ENCODE measurements around the gene PPP1R1A. TPM values are rescaled to one million over a fixed set of nuclear protein-coding genes. Genes with fewer than 3 reads are reported as not detected.
A peak's percentile ranks its signal among the peaks of the same experiment; 100 is the strongest.

The PPP1R1A gene
- total RNA-seq, 5 donors from 2014 or later (not counting 1 experiment from before 2014, with no cell fraction given) = not detected

GRCh38 chr12:54555670-54556257, 32.7 kb downstream of the PPP1R1A start:
- H3K27me3 Mint-ChIP-seq = no peaks in the 10 kb centered on the region
- DNase-seq = no peak
- WGBS (ENCODE audit: insufficient coverage) = 90% methylated on average over 1 of the region's 6 CpGs
- no peaks in the 10 kb centered on the region for H3K9me3 Mint-ChIP-seq
- Histone ChIP-seq H3K36me3 (ENCODE audit: control insufficient read depth in 2 of 2, extremely low read depth in 1 of 2, insufficient read depth in 1 of 2, low read length in 1 of 2) (no peaks in the 10 kb centered on the region), H3K27me3 (replicated peaks in 1 of 2; ENCODE audit: control insufficient read depth in 2 of 2, extremely low read depth in 1 of 2, insufficient read depth in 2 of 2, low read length in 1 of 2) (peaks cover 0 to 9% of the 10 kb centered on the region in 2 experiments), H3K4me3 (ENCODE audit: control insufficient read depth in 1 of 2, extremely low read depth in 1 of 2, low read length in 1 of 2) (no peak overlapping the region), H3K4me1 (ENCODE audit: control insufficient read depth in 1 of 2, extremely low read depth in 1 of 2, insufficient read depth in 2 of 2, low read length in 2 of 2) (peaks cover 3 to 11% of the 10 kb centered on the region in 2 experiments), H3K27ac (ENCODE audit: low read length) (no peak overlapping the region), H3K9me3 (no peaks in the 10 kb centered on the region)
- no peak for ATAC-seq (replicated peaks in 1 of 4)
- ChIA-PET CTCF (no interaction called here), POLR2A (no interaction called here)
- no peak overlapping the region for H3K27ac Mint-ChIP-seq
- peaks cover 6% of the 10 kb centered on the region for H3K36me3 Mint-ChIP-seq
- H3K4me1 Mint-ChIP-seq = peaks cover 13 to 22% (median 17%) of the 10 kb centered on the region in 3 donors
- no peak overlapping the region for H3K4me3 Mint-ChIP-seq

- peak in 9 of 35 experiments; percentile 8 to 21 (median 13) for DNase-seq
- 31% methylated on average over 22 of the region's 22 CpGs for WGBS (ENCODE audit: insufficient coverage)
- no peaks in the 10 kb centered on the region for H3K27me3 Mint-ChIP-seq
- Histone ChIP-seq H3K36me3 (ENCODE audit: control insufficient read depth in 2 of 2, extremely low read depth in 1 of 2, insufficient read depth in 1 of 2, low read length in 1 of 2) (peaks cover 0 to 3% of the 10 kb centered on the region in 2 donors), H3K4me1 (ENCODE audit: control insufficient read depth in 1 of 2, extremely low read depth in 1 of 2, insufficient read depth in 2 of 2, low read length in 2 of 2) (peaks cover 2 to 19% of the 10 kb centered on the region in 2 experiments), H3K4me3 (ENCODE audit: control insufficient read depth in 1 of 2, extremely low read depth in 1 of 2, low read length in 1 of 2) (peak overlapping the region; percentile 51 to 86), H3K27ac (ENCODE audit: low read length) (no peak overlapping the region), H3K9me3 (no peaks in the 10 kb centered on the region), H3K27me3 (replicated peaks in 1 of 2; ENCODE audit: control insufficient read depth in 2 of 2, extremely low read depth in 1 of 2, insufficient read depth in 2 of 2, low read length in 1 of 2) (peaks cover 0 to 10% of the 10 kb centered on the region in 2 experiments)
- peak; percentile 51 to 65 (median 58) for ATAC-seq (replicated peaks in 1 of 4)
- H3K9me3 Mint-ChIP-seq = no peaks in the 10 kb centered on the region
- peaks cover 6% of the 10 kb centered on the region for H3K36me3 Mint-ChIP-seq
- H3K27ac Mint-ChIP-seq = peak overlapping the region; percentile 32 to 61
- peak overlapping the region; percentile 81 to 88 (median 83) for H3K4me3 Mint-ChIP-seq
- POLR2A ChIA-PET = interaction anchor here in 1 of 2 donors (0.5 to 0.7 kb wide), 2 partner anchors 65 to 1088 kb away, joined by 3 to 5 read pairs; no protein-coding TSS in a partner anchor
- H3K4me1 Mint-ChIP-seq = peaks cover 22 to 33% (median 25%) of the 10 kb centered on the region in 3 donors
- CTCF ChIA-PET = interaction anchor here (0.6 to 1.1 kb wide), 2 partner anchors 9 to 45 kb away, joined by 3 read pairs; no protein-coding TSS in a partner anchor
These were observed 38.5 kb downstream of the PPP1R1A start for GRCh38 chr12:54549774-54550451.

GRCh38 chr12:54546511-54546910, 41.9 kb downstream of the PPP1R1A start:
- CTCF ChIA-PET = no interaction called here
- H3K4me1 Mint-ChIP-seq = peaks cover 22 to 33% (median 25%) of the 10 kb centered on the region in 3 donors
- no peak overlapping the region for H3K27ac ChIP-seq (ENCODE audit: low read length)
- DNase-seq (no peak), ATAC-seq (replicated peaks in 1 of 4) (no peak)
- H3K4me3 Mint-ChIP-seq = no peak overlapping the region
- POLR2A ChIA-PET = interaction anchor here (0.6 to 0.7 kb wide), 2 partner anchors 14 to 163 kb away, joined by 3 to 6 read pairs; no protein-coding TSS in a partner anchor
- H3K9me3 ChIP-seq = no peaks in the 10 kb centered on the region
- H3K4me3 ChIP-seq (ENCODE audit: control insufficient read depth in 1 of 2, extremely low read depth in 1 of 2, low read length in 1 of 2) = no peak overlapping the region
- H3K36me3 ChIP-seq (ENCODE audit: control insufficient read depth in 2 of 2, extremely low read depth in 1 of 2, insufficient read depth in 1 of 2, low read length in 1 of 2) = peaks cover 11 to 30% of the 10 kb centered on the region in 2 donors
- peaks cover 2 to 19% of the 10 kb centered on the region in 2 experiments for H3K4me1 ChIP-seq (ENCODE audit: control insufficient read depth in 1 of 2, extremely low read depth in 1 of 2, insufficient read depth in 2 of 2, low read length in 2 of 2)
- H3K27ac Mint-ChIP-seq = peak overlapping the region; percentile 60 to 75
- peaks cover 0 to 10% of the 10 kb centered on the region in 2 experiments for H3K27me3 ChIP-seq (replicated peaks in 1 of 2; ENCODE audit: control insufficient read depth in 2 of 2, extremely low read depth in 1 of 2, insufficient read depth in 2 of 2, low read length in 1 of 2)
- H3K27me3 Mint-ChIP-seq = no peaks in the 10 kb centered on the region
- H3K9me3 Mint-ChIP-seq = no peaks in the 10 kb centered on the region
- 83% methylated on average over 2 of the region's 2 CpGs for WGBS (ENCODE audit: insufficient coverage)
- peaks cover 25% of the 10 kb centered on the region for H3K36me3 Mint-ChIP-seq

- Mint-ChIP-seq H3K9me3 (no peaks in the 10 kb centered on the region), H3K4me1 (peaks cover 10 to 16% (median 15%) of the 10 kb centered on the region in 3 donors), H3K27ac (no peak overlapping the region), H3K36me3 (peaks cover 33% of the 10 kb centered on the region), H3K4me3 (no peak overlapping the region), H3K27me3 (no peaks in the 10 kb centered on the region)
- Histone ChIP-seq H3K9me3 (no peaks in the 10 kb centered on the region), H3K27ac (ENCODE audit: low read length) (no peak overlapping the region), H3K36me3 (ENCODE audit: control insufficient read depth in 2 of 2, extremely low read depth in 1 of 2, insufficient read depth in 1 of 2, low read length in 1 of 2) (peaks cover 13 to 47% of the 10 kb centered on the region in 2 donors), H3K4me3 (ENCODE audit: control insufficient read depth in 1 of 2, extremely low read depth in 1 of 2, low read length in 1 of 2) (no peak overlapping the region), H3K27me3 (replicated peaks in 1 of 2; ENCODE audit: control insufficient read depth in 2 of 2, extremely low read depth in 1 of 2, insufficient read depth in 2 of 2, low read length in 1 of 2) (peaks cover 0 to 3% of the 10 kb centered on the region in 2 experiments), H3K4me1 (ENCODE audit: control insufficient read depth in 1 of 2, extremely low read depth in 1 of 2, insufficient read depth in 2 of 2, low read length in 2 of 2) (peaks cover 0 to 11% of the 10 kb centered on the region in 2 experiments)
- CTCF ChIA-PET = no interaction called here
- WGBS (ENCODE audit: insufficient coverage) = 100% methylated on average over 3 of the region's 7 CpGs
- no peak for DNase-seq
- POLR2A ChIA-PET = no interaction called here
- no peak for ATAC-seq (replicated peaks in 1 of 4)
These were observed 43.7 kb downstream of the PPP1R1A start for GRCh38 chr12:54544743-54545142.

- 94% methylated on average over 2 of the region's 2 CpGs for WGBS (ENCODE audit: insufficient coverage)
- ATAC-seq (replicated peaks in 1 of 4) = no peak
- peaks cover 45% of the 10 kb centered on the region for H3K36me3 Mint-ChIP-seq
These were observed 44.9 kb downstream of the PPP1R1A start for GRCh38 chr12:54543526-54543925.

GRCh38 chr12:54541751-54542290, 46.6 kb downstream of the PPP1R1A start:
- Histone ChIP-seq H3K9me3 (no peaks in the 10 kb centered on the region), H3K27ac (ENCODE audit: low read length) (no peak overlapping the region), H3K4me1 (ENCODE audit: control insufficient read depth in 1 of 2, extremely low read depth in 1 of 2, insufficient read depth in 2 of 2, low read length in 2 of 2) (no peaks in the 10 kb centered on the region), H3K27me3 (replicated peaks in 1 of 2; ENCODE audit: control insufficient read depth in 2 of 2, extremely low read depth in 1 of 2, insufficient read depth in 2 of 2, low read length in 1 of 2) (no peaks in the 10 kb centered on the region), H3K36me3 (ENCODE audit: control insufficient read depth in 2 of 2, extremely low read depth in 1 of 2, insufficient read depth in 1 of 2, low read length in 1 of 2) (peaks cover 21 to 76% of the 10 kb centered on the region in 2 donors), H3K4me3 (ENCODE audit: control insufficient read depth in 1 of 2, extremely low read depth in 1 of 2, low read length in 1 of 2) (no peak overlapping the region)
- no CpG with 5 or more reads among the region's 5 CpGs for WGBS (ENCODE audit: insufficient coverage)
- Mint-ChIP-seq H3K4me3 (no peak overlapping the region), H3K27ac (peak overlapping the region in 1 of 2 donors; percentile 34), H3K27me3 (no peaks in the 10 kb centered on the region), H3K9me3 (no peaks in the 10 kb centered on the region), H3K36me3 (peaks cover 62% of the 10 kb centered on the region), H3K4me1 (no peaks in the 10 kb centered on the region)
- ATAC-seq (replicated peaks in 1 of 4) (no peak), DNase-seq (no peak)
- ChIA-PET CTCF (interaction anchor here in 1 of 2 donors (1.0 kb wide), 1 partner anchor 10 kb away, joined by 3 read pairs; no protein-coding TSS in a partner anchor), POLR2A (no interaction called here)

More at GRCh38 chr12:54543526-54543925, 44.9 kb downstream of the PPP1R1A start:
- Histone ChIP-seq H3K9me3 (no peaks in the 10 kb centered on the region), H3K36me3 (ENCODE audit: control insufficient read depth in 2 of 2, extremely low read depth in 1 of 2, insufficient read depth in 1 of 2, low read length in 1 of 2) (peaks cover 21 to 59% of the 10 kb centered on the region in 2 donors), H3K4me3 (ENCODE audit: control insufficient read depth in 1 of 2, extremely low read depth in 1 of 2, low read length in 1 of 2) (no peak overlapping the region), H3K4me1 (ENCODE audit: control insufficient read depth in 1 of 2, extremely low read depth in 1 of 2, insufficient read depth in 2 of 2, low read length in 2 of 2) (no peaks in the 10 kb centered on the region), H3K27ac (ENCODE audit: low read length) (no peak overlapping the region), H3K27me3 (replicated peaks in 1 of 2; ENCODE audit: control insufficient read depth in 2 of 2, extremely low read depth in 1 of 2, insufficient read depth in 2 of 2, low read length in 1 of 2) (no peaks in the 10 kb centered on the region)
- CTCF ChIA-PET = no interaction called here
- peak overlapping the region; percentile 27 to 44 for H3K27ac Mint-ChIP-seq
- H3K27me3 Mint-ChIP-seq = no peaks in the 10 kb centered on the region
- POLR2A ChIA-PET = no interaction called here
- H3K4me1 Mint-ChIP-seq = peaks cover 4 to 7% (median 6%) of the 10 kb centered on the region in 3 donors
- no peak overlapping the region for H3K4me3 Mint-ChIP-seq
- no peaks in the 10 kb centered on the region for H3K9me3 Mint-ChIP-seq
- DNase-seq = no peak

All from T-cell (primary cell).